HG03378 (cell line): ENCODE results near the gene RGS17.
"Not testable (repeated sequence)": the region's sequence is repeated elsewhere in the genome, so short reads cannot be mapped to it uniquely, and the experiment has no call there.

Experiments
- ATAC-seq: cut with Tn5 transposase; IDR thresholded peaks from one replicate; pipeline ENCODE4 v1.9.1; 2021; ENCODE audit warnings: mild to moderate bottlenecking, moderate library complexity; ENCODE audit not compliant: unreplicated experiment

RGS17 gene

DNA sequence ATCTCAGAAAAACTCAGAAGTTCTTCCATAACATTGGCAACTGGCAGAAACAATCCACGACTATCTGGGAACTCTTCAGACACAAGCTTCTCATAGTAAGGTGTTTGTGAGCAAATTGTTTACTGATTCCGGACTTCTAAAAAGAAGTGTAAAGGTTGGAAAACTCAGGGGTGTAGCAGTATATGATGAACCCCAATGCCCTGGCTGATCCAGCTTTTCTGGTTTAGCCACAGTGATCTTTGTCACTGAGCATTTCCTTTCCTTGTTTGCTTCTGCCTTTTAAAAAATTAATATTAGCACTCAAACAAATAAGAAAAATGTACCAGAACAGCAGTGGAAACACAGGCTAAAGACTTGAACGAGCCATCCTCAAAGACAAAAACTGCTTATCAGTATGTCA is 4.9 kb downstream of the RGS17 start:
- no peak for ATAC-seq

DNA sequence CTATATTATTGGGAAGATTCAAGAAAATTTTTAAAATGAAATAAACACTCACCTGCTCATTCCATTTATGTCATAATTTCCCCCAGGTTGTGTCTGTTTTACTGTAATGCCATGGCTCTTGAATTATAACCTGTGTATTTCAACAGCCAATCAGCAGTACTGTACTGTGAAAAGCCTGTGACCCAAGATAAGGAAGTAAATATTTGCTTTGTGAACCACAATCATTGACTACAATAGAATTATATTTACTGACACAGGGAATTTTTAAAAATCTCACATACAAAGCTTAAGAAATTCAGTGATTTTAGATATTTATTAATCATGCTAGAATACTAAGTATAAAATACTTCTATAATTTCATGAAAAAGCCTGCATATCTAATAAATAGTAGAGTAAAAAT is 6.0 kb downstream of the RGS17 start:
- no peak for ATAC-seq

DNA sequence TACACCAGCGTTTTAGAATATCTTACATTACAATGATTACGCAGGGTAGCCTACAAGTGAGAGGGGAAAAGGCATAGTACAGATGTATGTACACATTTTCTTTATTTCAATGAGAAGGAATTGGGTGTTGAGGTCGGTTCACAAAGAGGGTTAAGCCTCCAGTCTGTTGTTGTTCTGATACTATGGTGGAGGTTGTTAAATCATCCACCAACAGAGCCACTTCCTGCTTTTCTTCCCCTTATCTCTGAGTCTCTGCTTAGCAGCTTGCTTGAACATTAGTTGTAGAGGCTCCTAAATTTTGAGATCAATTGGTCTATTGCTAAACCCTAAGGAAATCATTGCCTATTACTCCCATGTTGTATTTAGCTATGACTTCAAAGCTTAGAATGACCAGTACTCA is 7.3 kb downstream of the RGS17 start:
- no peak for ATAC-seq

DNA sequence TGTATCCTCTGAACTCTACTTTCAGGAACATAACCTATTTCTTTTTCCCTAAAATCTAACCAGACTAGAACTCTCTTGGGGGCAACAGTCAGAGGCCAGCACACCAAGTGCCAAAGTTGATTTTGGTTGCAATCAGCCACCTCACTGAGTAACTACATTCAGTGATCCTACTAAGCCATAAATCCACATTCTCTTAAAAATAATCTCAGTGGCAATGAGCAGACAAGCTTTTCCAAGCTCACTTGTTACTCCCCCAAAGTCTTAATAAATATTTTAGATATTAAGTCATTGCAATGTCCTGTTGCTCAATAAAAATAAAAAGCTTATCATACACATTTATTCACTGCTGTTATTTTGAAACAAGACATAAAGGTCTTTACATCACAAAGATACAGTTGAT is 9.8 kb downstream of the RGS17 start:
- ATAC-seq, result no peak

DNA sequence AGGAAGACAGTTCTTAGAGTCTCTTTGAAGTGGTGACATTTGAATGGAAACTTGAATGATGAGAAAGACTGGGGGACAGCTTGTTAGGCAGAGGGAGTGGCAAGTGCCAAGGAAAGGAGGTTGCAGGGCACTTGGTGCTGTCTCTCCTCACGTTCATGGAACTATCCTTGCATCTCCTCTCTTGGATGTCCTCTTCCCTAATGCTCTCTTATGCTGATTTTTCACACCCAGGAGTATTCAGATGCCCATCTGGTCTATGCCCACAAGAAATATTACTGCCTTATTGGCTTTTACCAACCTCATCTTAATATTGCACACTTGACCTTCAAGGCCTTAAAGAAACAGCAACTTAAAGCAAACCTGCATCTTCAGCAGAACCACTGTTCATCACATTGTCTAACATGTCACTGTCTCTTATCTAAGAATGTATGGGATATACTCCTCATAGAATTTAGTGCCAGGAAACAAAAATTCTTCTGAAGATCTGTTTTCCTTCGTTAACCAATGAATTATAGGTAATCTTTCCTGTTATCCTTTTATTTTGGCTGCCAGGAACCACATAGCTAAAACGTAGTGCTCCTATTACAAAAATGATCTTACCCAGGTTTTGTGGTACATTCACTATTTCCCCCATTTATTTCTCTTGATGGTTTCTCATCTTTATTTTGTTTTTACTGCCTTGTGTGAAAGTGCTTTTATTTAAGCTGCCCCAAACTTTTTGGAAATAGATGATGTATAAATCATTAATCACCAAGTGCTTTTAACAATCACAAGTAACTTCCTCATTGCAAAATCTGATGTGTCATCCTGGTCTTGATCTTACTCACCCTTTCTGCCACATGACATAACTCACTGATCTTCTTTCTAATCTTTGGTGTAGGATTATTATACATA is 12.8 kb downstream of the RGS17 start:
- peak; percentile 100 for ATAC-seq

DNA sequence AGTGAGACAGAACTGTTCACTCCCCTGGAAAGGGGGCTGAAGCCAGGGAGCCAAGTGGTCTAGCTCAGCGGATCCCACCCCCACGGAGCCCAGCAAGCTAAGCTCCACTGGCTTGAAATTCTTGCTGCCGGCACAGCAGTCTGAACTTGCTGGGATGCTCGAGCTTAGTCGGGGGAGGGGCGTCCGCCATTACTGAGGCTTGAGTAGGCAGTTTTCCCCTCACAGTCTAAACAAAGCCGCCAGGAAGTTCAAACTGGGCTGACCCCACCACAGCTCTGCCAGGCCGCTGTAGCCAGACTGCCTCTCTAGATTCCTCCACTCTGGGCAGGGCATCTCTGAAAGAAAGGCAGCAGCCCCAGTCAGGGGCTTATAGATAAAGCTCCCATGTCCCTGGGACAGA is 20.0 kb downstream of the RGS17 start:
- ATAC-seq, result not testable (repeated sequence)

DNA sequence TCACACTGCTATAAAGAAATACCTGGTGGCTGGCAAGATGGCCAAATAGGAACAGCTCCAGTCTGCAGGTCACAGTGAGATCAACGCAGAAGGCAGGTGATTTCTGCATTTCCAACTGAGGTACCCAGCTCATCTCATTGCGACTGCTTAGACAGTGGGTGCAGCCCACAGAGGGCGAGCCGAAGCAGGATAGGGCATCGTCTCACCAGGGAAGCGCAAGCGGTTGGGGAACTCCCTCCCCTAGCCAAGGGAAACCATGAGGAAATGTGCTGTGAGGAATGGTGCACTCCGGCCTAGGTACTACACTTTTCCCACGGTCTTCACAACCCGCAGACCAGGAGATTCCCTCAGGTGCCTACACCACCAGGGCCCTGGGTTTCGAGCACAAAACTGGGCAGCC is 20.5 kb downstream of the RGS17 start:
- ATAC-seq, result not testable (repeated sequence)

DNA sequence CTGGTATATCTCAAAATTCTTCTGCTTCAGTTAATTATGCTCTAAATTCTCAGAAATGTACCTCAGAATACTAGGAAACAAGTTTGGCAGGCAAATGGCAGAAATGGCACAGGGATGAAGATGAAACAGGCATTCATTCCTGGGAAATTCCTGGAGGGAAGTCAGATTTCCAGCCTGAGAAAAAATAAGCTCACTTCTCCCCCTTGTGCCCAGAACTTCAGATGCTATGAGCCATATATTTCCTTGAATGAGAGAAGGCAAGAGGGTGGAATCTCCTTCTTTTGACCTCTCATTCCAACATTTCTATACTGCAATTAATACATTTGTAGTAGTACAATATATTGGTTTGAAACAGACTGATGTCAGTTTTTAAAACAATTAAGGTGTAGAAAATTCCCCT is 22.8 kb downstream of the RGS17 start:
- ATAC-seq, result no peak

DNA sequence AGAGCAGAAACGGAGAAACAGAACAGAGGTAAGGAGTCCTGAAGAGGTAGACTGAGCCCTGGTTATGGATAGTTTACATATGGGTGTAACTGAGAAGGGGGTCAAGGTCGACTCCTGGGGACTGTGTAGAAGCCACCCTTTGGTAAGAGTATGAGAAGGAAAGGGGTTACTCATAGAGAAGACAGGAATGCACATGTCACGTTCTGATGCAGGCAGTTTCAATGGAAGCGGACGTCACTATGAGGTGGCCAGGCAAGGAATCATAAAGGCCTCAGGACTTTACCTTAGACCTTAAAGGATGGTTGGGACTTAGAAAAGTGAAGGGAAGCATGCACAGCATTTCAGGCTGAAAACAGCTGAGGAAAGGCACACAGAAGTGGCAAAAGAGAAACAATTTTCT is 25.1 kb downstream of the RGS17 start:
- ATAC-seq, result no peak

DNA sequence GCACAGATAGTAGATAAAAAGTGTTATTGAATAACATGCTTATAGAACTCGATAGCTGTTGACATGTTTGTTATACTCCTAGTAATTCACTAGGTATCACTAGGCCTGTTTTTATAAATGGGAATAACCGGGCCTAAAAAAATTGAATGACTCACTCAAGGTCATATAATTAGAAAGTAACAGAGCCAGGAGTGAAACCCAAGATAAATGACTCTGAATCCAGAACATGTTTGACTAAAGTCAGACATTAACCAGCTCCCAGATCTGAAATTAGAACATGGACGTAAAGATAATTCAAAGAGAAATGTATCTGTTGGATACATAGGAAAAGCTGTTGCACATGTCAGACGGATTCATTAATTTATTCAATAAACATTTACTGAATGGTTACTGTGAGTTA is 26.9 kb downstream of the RGS17 start:
- no peak for ATAC-seq

DNA sequence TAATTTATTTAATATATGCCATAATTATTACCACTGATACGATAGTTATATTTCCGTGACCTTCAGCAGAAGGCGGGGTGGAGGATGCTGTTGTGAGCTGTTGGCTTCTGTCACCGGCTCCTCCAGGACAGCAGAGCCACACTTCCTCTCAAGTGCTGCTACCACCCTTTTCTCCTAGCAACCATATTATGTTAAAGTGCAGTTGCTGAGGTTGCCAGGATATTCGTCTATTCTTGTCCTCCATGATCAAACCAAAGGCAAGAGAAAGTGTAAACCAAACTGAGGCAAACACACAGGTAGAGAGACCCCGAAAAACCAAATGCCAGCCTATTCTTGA is 27.8 kb downstream of the RGS17 start:
- no peak for ATAC-seq

DNA sequence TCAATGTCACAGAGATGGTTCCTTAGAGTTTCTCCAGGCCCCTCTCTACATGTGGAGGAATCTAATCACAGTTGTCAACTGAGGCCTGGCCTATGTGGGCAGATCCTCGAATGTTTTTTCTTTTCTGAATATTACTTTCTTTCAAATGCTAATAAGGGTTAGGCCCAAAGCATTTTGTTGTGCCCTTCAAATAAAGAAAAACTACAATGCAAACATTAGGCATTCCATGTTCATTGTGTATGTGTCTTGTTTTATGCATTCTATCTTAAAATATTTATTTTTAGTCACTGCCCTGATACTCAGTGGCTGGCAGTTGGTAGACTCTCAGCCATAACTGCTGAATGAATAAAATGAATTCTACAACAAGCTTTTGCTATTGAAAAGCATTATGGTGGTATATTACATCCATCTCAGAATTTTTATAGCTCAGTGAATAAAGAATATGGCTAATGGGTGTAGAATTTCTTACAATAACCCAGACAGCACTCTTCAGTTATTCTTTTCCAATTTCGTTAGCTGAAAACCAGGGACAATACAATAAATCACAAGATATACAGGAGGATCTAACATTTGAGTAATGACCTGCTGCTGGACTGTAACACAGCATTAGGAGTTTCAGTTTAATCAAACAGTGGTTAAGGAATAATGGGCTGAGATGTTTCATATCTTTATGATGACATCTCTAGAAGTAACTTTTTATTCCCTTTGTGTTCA is 28.3 kb downstream of the RGS17 start:
- ATAC-seq, result no peak

DNA sequence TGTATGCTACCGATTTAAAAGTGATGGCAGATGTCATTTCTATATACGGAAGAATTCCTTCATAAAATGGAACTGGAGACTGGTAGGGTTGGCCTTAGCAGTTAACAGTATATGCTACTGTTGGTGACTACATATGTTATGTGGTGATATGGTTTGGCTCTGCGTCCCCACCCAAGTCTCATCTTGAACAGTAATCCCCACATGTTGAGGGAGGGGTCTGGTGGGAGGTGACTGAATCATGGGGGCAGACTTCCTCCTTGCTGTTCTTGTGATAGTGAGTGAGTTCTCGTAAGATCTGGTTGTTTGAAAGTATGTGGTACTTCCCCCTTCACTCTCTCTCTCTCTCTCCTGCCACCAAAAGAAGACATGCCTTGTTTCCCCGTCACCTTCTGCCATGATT is 29.6 kb downstream of the RGS17 start:
- ATAC-seq, result no peak

DNA sequence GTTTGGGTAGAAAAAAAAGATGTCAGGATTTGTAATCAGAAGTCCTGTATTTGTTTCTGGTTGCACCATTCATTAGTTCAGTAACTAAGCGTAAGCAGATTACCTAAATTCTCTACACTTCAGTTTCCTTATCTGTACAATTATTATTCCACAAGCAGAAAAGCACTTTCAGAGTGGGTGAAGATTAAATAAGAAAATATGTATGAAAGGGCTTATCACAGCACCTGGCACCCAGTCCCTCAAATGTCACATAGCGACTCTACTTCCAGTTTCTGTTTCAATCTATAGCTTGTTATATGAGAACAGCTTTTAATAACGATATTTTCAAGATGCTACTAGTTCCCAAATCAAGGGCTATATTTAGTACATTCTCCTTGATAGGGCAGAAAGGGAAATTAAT is 31.4 kb downstream of the RGS17 start:
- no peak for ATAC-seq

DNA sequence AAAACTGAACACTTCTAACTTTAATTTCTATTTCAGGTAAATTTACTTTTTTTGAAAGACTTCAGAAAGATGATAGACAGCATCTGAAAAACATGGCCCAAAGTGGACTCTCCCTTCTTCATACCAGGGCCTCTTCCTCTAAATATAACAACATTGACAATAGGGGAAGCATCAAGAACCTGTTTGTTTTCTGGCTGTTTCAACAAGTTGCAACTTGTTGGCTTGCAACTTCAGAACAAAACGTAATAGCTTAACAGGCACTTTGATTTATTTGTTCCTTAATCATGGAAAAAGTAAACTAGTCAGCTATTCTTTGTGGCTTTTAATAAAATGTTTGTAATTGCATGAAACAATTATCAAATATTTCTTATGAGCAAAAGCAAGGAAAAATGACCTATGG is 34.3 kb downstream of the RGS17 start:
- ATAC-seq, result no peak

DNA sequence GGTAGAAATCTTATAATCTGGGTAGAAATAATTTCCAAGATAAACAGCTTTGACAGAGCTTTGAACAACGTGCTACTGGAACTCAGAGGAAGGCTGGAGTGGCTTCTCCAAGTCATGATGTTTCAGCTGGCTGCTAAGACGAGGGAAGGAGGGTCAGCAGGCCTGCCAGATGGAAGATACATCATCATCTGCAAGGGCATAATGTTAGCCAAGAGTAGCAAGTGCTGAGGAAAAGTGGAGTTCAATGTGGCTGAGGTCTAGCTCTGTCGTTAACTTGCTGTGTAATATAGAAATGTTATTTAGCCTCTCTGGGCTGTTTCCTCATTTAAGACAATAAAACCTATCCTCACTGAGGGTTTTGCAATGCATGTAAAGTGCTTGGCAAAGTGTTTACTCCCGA is 35.1 kb downstream of the RGS17 start:
- no peak for ATAC-seq

DNA sequence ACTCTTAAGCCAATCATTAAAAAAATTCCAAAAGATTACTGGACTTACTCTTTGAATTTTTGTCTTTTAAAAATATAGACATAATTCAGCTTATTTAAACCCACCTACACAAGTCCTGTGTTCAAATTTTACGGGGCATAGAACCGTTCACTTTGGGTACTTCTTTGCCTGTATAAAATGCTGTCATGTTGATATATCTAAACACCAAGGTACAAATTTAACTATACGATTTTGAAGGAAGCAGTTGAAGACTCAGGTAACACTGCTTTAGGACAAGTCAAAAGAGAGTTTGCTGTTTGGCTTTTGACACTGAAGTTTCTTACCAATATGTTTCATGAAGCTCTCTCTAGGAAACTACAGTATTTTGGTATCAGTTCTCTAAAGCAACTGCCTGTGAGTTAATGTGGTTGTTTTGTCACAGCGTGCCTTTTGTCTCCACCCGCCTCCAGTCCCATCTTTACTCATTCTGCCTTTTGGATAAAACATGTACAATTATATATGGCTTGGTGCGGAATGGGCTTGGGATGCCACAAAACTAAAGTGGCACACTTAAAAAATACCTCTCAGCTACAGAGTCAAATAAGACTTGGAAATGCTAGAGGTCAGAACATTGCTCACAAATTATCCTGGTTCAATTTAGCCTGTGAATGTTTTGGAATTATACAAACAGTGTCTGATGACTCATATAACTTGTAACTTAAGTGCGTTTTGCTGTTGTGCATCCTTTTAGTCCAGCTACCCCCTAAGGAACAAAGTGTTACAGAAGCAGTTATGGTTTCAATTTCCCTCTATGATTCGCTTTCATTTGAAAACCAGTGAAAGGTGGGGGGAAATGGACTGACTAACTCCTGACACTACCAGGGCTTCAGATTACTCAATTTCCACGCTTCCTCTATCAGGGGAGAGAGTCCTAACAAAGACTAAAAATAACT is 38.7 kb downstream of the RGS17 start:
- peak; percentile 82 for ATAC-seq

DNA sequence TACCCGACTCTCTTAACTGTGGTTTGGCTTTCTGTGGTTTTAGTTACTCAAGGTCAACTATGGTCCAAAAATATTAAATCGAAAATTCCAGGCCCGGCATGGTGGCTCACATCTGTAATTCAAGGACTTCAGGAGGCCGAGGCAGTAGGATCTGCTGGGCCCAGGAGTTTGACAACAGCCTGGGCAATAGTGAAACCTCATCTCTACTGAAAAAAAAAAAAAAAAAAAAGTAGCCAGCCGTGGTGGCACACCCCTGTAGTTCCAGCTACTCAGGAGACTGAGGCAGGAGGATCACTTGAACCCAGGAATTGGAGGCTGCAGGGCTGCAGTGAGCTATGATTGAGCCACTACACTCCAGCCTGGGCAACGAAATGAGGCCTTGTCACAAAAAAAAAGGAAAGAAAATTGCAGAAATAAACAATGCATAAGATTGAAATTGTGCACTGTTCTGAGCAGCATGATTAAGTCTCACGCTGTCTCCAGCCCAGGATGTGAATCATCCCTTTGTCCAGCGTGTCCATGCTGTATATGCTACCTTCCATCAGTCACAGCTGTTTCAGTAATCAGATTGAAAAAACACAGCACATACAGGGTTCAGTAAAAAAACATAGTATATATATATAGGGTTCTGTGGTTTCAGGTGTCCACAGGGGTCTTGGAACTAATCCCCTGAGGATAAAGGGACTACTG is 40.7 kb downstream of the RGS17 start:
- ATAC-seq, result no peak

DNA sequence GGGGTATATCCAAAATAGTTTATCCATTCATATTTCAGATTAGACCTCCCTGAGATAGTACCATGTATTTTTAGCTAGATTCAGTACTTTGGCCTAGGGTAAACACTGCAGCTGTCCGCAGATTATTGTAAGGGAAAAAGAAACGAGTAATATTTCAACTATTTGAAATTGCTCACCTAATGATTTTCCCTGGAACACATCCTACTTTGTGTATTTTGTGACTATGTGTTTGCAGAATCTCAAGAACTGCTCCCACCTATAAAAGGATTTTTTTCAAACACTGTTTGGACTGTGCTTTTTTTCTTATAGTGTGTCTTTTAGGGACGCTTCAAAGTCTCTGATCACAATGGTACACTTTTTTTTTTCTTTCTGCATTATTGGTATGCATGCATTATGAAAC is 42.3 kb downstream of the RGS17 start:
- ATAC-seq, result no peak

DNA sequence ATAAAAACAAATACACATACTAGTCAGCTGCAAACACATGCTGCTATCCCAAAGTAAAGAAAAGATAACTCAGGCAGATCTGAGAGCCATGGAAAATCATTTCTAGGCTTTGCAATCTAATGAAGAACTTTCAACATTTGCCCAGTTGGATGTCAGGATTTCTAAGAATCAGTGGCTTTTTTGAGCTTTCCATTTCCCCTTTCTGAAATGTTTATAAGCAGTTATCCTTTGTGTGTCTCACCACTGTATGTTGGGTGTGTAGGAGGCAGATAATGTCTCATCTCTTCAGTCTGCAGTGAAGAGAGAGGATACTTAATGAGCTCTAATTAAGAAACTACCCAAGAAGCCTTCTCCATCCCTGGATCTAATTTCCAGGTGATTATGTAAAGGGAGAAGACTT is 43.6 kb downstream of the RGS17 start:
- ATAC-seq, result no peak
